Measurements from ENCODE around the gene ELMO3. TPM values are rescaled to one million over a fixed set of nuclear protein-coding genes. Genes with fewer than 3 reads are reported as not detected.
A peak's percentile ranks its signal among the peaks of the same experiment; 100 is the strongest.

ELMO3 gene
- total and polyA plus RNA-seq, 7 donors: 0.26 to 0.82 (median 0.53) TPM

GRCh38 chr16:67150833-67151396, 48.0 kb upstream of the ELMO3 start, which contains the start of gene B3GNT9:
Gene B3GNT9 (minus strand): TSS chr16:67150998. CDS start chr16:67150485, 513 bp downstream.
- ATAC-seq (peak; percentile 36 to 70 (median 60)), DNase-seq (peak; percentile 78)
- intact Hi-C loops (cut with DNase I): no loop called here

GRCh38 chr16:67151431-67152097, 47.4 kb upstream of the ELMO3 start:
- Histone ChIP-seq H3K27me3 (ENCODE audit: insufficient read depth in 3 of 3, low read length in 2 of 3) (peaks cover 0 to 17% (median 0%) of the 10 kb centered on the region in 3 donors), H3K9me3 (no peaks in the 10 kb centered on the region), H3K4me1 (peaks cover 6% of the 10 kb centered on the region), H3K36me3 (ENCODE audit: insufficient read depth in 1 of 2, low read depth in 1 of 2) (peaks cover 9 to 28% of the 10 kb centered on the region in 2 donors), H3K27ac (no peak overlapping the region), H3K4me3 (no peak overlapping the region)
- TF ChIP-seq CTCF (IDR thresholded peaks at IDR 0.05): no peak
- DNase-seq (no peak), ATAC-seq (no peak)
- 49 to 52% (median 49%) methylated on average over 8 of the region's 8 CpGs for WGBS, 3 donors
- intact Hi-C loops (cut with DNase I): no loop called here

More at GRCh38 chr16:67150833-67151396, 48.0 kb upstream of the ELMO3 start, which contains the start of gene B3GNT9:
- Histone ChIP-seq H3K9me3 (no peaks in the 10 kb centered on the region), H3K27me3 (ENCODE audit: insufficient read depth in 3 of 3, low read length in 2 of 3) (peaks cover 0 to 17% (median 0%) of the 10 kb centered on the region in 3 donors), H3K4me3 (peak within 1 kb of the TSS; percentile 68), H3K4me1 (peaks cover 6% of the 10 kb centered on the region), H3K27ac (peak within 1 kb of the TSS; percentile 42), H3K36me3 (ENCODE audit: insufficient read depth in 1 of 2, low read depth in 1 of 2) (peaks cover 9 to 35% of the 10 kb centered on the region in 2 donors)
- no peak for TF ChIP-seq CTCF (IDR thresholded peaks at IDR 0.05)
- WGBS, 3 donors: 1 to 2% (median 1%) methylated on average over 30 to 34 of the region's 34 CpGs

- no peak for TF ChIP-seq CTCF (IDR thresholded peaks at IDR 0.05)
- intact Hi-C loops (cut with DNase I): loop anchor here (1.0 to 5.0 kb wide), 7 partner anchors 37 to 262 kb away; partner anchors contain the start of gene CES3 (in 1 of the 2)
- 27 to 34% (median 31%) methylated on average over 42 to 61 of the region's 61 CpGs for WGBS, 3 donors
- Histone ChIP-seq H3K36me3 (ENCODE audit: insufficient read depth in 1 of 2, low read depth in 1 of 2) (no peaks in the 10 kb centered on the region), H3K9me3 (no peaks in the 10 kb centered on the region), H3K4me1 (peaks cover 10% of the 10 kb centered on the region), H3K4me3 (peak overlapping the region; percentile 34), H3K27ac (no peak overlapping the region), H3K27me3 (ENCODE audit: insufficient read depth in 3 of 3, low read length in 2 of 3) (peaks cover 0 to 11% (median 0%) of the 10 kb centered on the region in 3 donors)
- no peak for DNase-seq
- no peak for ATAC-seq
Observed at GRCh38 chr16:67154578-67155294, 44.2 kb upstream of the ELMO3 start.

- ATAC-seq (peak; percentile 72 to 83 (median 80)), DNase-seq (peak; percentile 80 to 90)
- TF ChIP-seq CTCF (IDR thresholded peaks at IDR 0.05): peak; percentile 98
- Histone ChIP-seq H3K4me3 (peak overlapping the region; percentile 34), H3K27ac (no peak overlapping the region), H3K4me1 (peaks cover 8% of the 10 kb centered on the region), H3K9me3 (no peaks in the 10 kb centered on the region), H3K27me3 (ENCODE audit: insufficient read depth in 3 of 3, low read length in 2 of 3) (peaks cover 0 to 4% (median 0%) of the 10 kb centered on the region in 3 donors), H3K36me3 (ENCODE audit: insufficient read depth in 1 of 2, low read depth in 1 of 2) (no peaks in the 10 kb centered on the region)
- WGBS, 3 donors: 9 to 13% (median 10%) methylated on average over 68 to 74 of the region's 74 CpGs
- intact Hi-C loops (cut with DNase I): loop anchor here (1.0 to 5.0 kb wide), 7 partner anchors 38 to 263 kb away; partner anchors contain the start of gene CES3 (in 1 of the 2)
Observed at GRCh38 chr16:67155295-67156142, 43.4 kb upstream of the ELMO3 start.
